Small intestine (tissue), 7 donors: ENCODE data around the gene AP4M1. TPM values are rescaled to one million over a fixed set of nuclear protein-coding genes. Genes with fewer than 3 reads are reported as not detected.
A peak's percentile ranks its signal among the peaks of the same experiment; 100 is the strongest.

Experiments used
- DNase-seq, 2 donors: peaks; one replicate each; pipeline versions ENCODE4 v3.0.0 to v3.0.0-alpha.2; 2013
- FAIRE-seq: peaks from 2 replicates; lab custom pipeline; 2012; peaks lifted over from hg19 to GRCh38; lab: Jason Lieb, UNC
- H3K27ac ChIP-seq, 3 donors: one replicate each; pipeline ENCODE4 v1.5.1; 2013; ENCODE audit warnings: low read length in 2 of 3, mild to moderate bottlenecking in 2 of 3, control low read depth in 1 of 3, inconsistent platforms in 1 of 3, low read depth in 1 of 3, moderate library complexity in 1 of 3
- H3K27me3 ChIP-seq, 3 donors: one replicate each; pipeline ENCODE4 v1.6.1; 2013; ENCODE audit warnings: low read length in 3 of 3, inconsistent platforms in 1 of 3; ENCODE audit not compliant: control insufficient read depth in 3 of 3, insufficient read depth in 3 of 3
- H3K36me3 ChIP-seq, 3 donors: one replicate each; pipeline ENCODE4 v1.6.1; 2013; ENCODE audit warnings: low read length in 3 of 3, inconsistent platforms in 1 of 3, low read depth in 1 of 3, mild to moderate bottlenecking in 1 of 3, moderate library complexity in 1 of 3; ENCODE audit not compliant: control insufficient read depth in 3 of 3, insufficient read depth in 2 of 3
- H3K4me1 ChIP-seq, 3 donors: one replicate each; pipeline ENCODE4 v1.6.1; 2013; ENCODE audit warnings: low read length in 2 of 3, inconsistent platforms in 1 of 3, low read depth in 1 of 3, mild to moderate bottlenecking in 1 of 3, moderate library complexity in 1 of 3; ENCODE audit not compliant: control insufficient read depth in 3 of 3, insufficient read depth in 2 of 3
- H3K4me3 ChIP-seq, 3 donors: one replicate each; pipeline ENCODE4 v1.5.1; 2013; ENCODE audit warnings: low read length in 3 of 3, control low read depth in 1 of 3, inconsistent platforms in 1 of 3, low read depth in 1 of 3, mild to moderate bottlenecking in 1 of 3, moderate library complexity in 1 of 3
- H3K9me3 ChIP-seq, 2 donors: one replicate each; pipeline ENCODE4 v1.6.1; 2013; ENCODE audit warnings: low read depth in 1 of 2, low read length in 1 of 2; ENCODE audit not compliant: control insufficient read depth in 2 of 2, insufficient read depth in 1 of 2
- WGBS, 3 donors: extraction: QIAGEN DNeasy Blood & Tissue Kit; methylation state at CpG; one replicate each; pipeline ENCODE4 v1.1.7; 2013; 5-methylcytosine and 5-hydroxymethylcytosine counted together
- polyA plus RNA-seq, 4 donors: library from polyadenylated mRNA; stranded (reverse) in 3 of 4; unstranded in 1 of 4; fragments of 200-250 nt in 3 of 4; fragments of 120-200 nt in 1 of 4; gene quantifications; one replicate each; pipeline versions ENCODE4 v1.2.1 to v1.2.3, GENCODE V29; 2013
- donor health status: healthy with polysubstance abuse.
- donor health status: control.
- donor health status: control.
- donor health status: Bipolar disorder and iron deficiency.
- donor health status: healthy.

AP4M1 gene
- polyA plus RNA-seq, 4 donors = 14.9 to 20.6 (median 17.2) TPM

- Histone ChIP-seq H3K27me3 (no peaks in the 10 kb centered on the region), H3K4me1 (peaks cover 0 to 3% (median 3%) of the 10 kb centered on the region in 3 donors), H3K36me3 (peaks cover 6 to 91% (median 10%) of the 10 kb centered on the region in 3 donors), H3K9me3 (no peaks in the 10 kb centered on the region), H3K4me3 (no peak overlapping the region), H3K27ac (no peak overlapping the region)
- DNase-seq (no peak), FAIRE-seq (no peak)
- 83 to 89% (median 86%) methylated on average over 19 to 25 of the region's 25 CpGs for WGBS, 3 donors
Observed at GRCh38 chr7:100107125-100107737, 5.8 kb downstream of the AP4M1 start.

GRCh38 chr7:100107890-100108289 is 6.4 kb downstream of the AP4M1 start:
- H3K4me3 ChIP-seq = no peak overlapping the region
- no peak for FAIRE-seq
- 80 to 90% (median 86%) methylated on average over 11 of the region's 11 CpGs for WGBS, 3 donors

GRCh38 chr7:100109521-100110163 is 8.2 kb downstream of the AP4M1 start:
- FAIRE-seq (no peak), DNase-seq (no peak)
- Histone ChIP-seq H3K27ac (no peak overlapping the region), H3K36me3 (peaks cover 6 to 94% (median 10%) of the 10 kb centered on the region in 3 donors), H3K4me1 (no peaks in the 10 kb centered on the region), H3K9me3 (no peaks in the 10 kb centered on the region), H3K27me3 (no peaks in the 10 kb centered on the region), H3K4me3 (no peak overlapping the region)
- WGBS, 3 donors = 83 to 93% (median 91%) methylated on average over 11 to 12 of the region's 12 CpGs

More at GRCh38 chr7:100107890-100108289, 6.4 kb downstream of the AP4M1 start:
- no peaks in the 10 kb centered on the region for H3K4me1 ChIP-seq
- H3K27me3 ChIP-seq = no peaks in the 10 kb centered on the region
- DNase-seq = no peak
- no peak overlapping the region for H3K27ac ChIP-seq
- H3K36me3 ChIP-seq = peaks cover 6 to 93% (median 10%) of the 10 kb centered on the region in 3 donors
- no peaks in the 10 kb centered on the region for H3K9me3 ChIP-seq

- Histone ChIP-seq H3K4me3 (no peak overlapping the region), H3K27ac (no peak overlapping the region), H3K36me3 (peaks cover 6 to 86% (median 10%) of the 10 kb centered on the region in 3 donors), H3K27me3 (no peaks in the 10 kb centered on the region), H3K9me3 (no peaks in the 10 kb centered on the region), H3K4me1 (no peaks in the 10 kb centered on the region)
- no peak for FAIRE-seq
- 88 to 94% (median 89%) methylated on average over 7 of the region's 7 CpGs for WGBS, 3 donors
- no peak for DNase-seq
Observed at GRCh38 chr7:100111156-100111555, 9.7 kb downstream of the AP4M1 start.

- no peak for DNase-seq
- no peaks in the 10 kb centered on the region for H3K9me3 ChIP-seq
- H3K4me3 ChIP-seq = no peak overlapping the region
- H3K4me1 ChIP-seq = no peaks in the 10 kb centered on the region
- FAIRE-seq = no peak
- peaks cover 4 to 79% (median 10%) of the 10 kb centered on the region in 3 donors for H3K36me3 ChIP-seq
- 85 to 86% (median 85%) methylated on average over 9 to 13 of the region's 13 CpGs for WGBS, 3 donors
- H3K27ac ChIP-seq = no peak overlapping the region
- H3K27me3 ChIP-seq = no peaks in the 10 kb centered on the region
Observed at GRCh38 chr7:100111914-100112313, 10.5 kb downstream of the AP4M1 start.

- FAIRE-seq (no peak), DNase-seq (no peak)
- no peak overlapping the region for H3K27ac ChIP-seq
- H3K4me3 ChIP-seq = no peak overlapping the region
- 85 to 90% (median 88%) methylated on average over 7 of the region's 7 CpGs for WGBS, 3 donors
- H3K36me3 ChIP-seq = peaks cover 4 to 50% (median 5%) of the 10 kb centered on the region in 3 donors
- no peaks in the 10 kb centered on the region for H3K27me3 ChIP-seq
- H3K9me3 ChIP-seq = no peaks in the 10 kb centered on the region
- peaks cover under 1 to 9% (median 2%) of the 10 kb centered on the region in 3 donors for H3K4me1 ChIP-seq
Observed at GRCh38 chr7:100115026-100115425, 13.6 kb downstream of the AP4M1 start.

- Histone ChIP-seq H3K36me3 (peaks cover 0 to 23% (median 0%) of the 10 kb centered on the region in 3 donors), H3K27ac (peak overlapping the region in 1 of 3 donors; percentile 91), H3K9me3 (no peaks in the 10 kb centered on the region), H3K4me3 (peak overlapping the region; percentile 55 to 68 (median 61)), H3K27me3 (no peaks in the 10 kb centered on the region), H3K4me1 (peaks cover 2 to 17% (median 6%) of the 10 kb centered on the region in 3 donors)
- WGBS, 3 donors = 17 to 20% (median 19%) methylated on average over 18 of the region's 18 CpGs
- DNase-seq (no peak), FAIRE-seq (no peak)
Observed at GRCh38 chr7:100118388-100119071, 17.1 kb downstream of the AP4M1 start.
